HepG2 (cell line): ENCODE results near the gene EXOC3L4. TPM values are rescaled to one million over a fixed set of nuclear protein-coding genes. Genes with fewer than 3 reads are reported as not detected.
A peak's percentile ranks its signal among the peaks of the same experiment; 100 is the strongest.

Experiments used
- ATF4 ChIP-seq, 2 experiments: fragments of 450-650 bp in 1 of 2; sonication (generic) in 1 of 2; formaldehyde crosslinking; IDR thresholded peaks; 2 replicates each; pipeline versions ENCODE4 v1.5.0 to v1.8.0; 2020 to 2022; ENCODE audit warnings: mild to moderate bottlenecking in 1 of 2, missing genetic modification reagents in 1 of 2
- DNMT1 ChIP-seq: sonication (generic); formaldehyde crosslinking; IDR thresholded peaks from 2 replicates; pipeline ENCODE4 v1.5.1; 2020; ENCODE audit warnings: mild to moderate bottlenecking, missing genetic modification reagents
- FIP1L1 ChIP-seq: fragments of 200-400 bp; formaldehyde crosslinking; IDR thresholded peaks from 2 replicates; pipeline ENCODE4 v1.6.1; 2018; ENCODE audit warnings: low read depth, mild to moderate bottlenecking, low read length, moderate library complexity, borderline replicate concordance; ENCODE audit not compliant: insufficient read depth
- HNRNPL ChIP-seq: fragments of 200-400 bp; formaldehyde crosslinking; IDR thresholded peaks from 2 replicates; pipeline ENCODE4 v1.6.1; 2017; ENCODE audit warnings: mild to moderate bottlenecking, low read depth, low read length
- KDM4B ChIP-seq: sonication (generic); formaldehyde crosslinking; IDR thresholded peaks from 2 replicates; pipeline ENCODE4 v1.4.0; 2020; ENCODE audit warnings: missing genetic modification reagents
- MAX ChIP-seq: IDR thresholded peaks from 2 replicates; pipeline ENCODE4 v1.6.1; 2012; ENCODE audit warnings: inconsistent platforms
- MED8 ChIP-seq: sonication (generic); formaldehyde crosslinking; IDR thresholded peaks from 2 replicates; pipeline ENCODE4 v1.8.1; 2023; ENCODE audit warnings: mild to moderate bottlenecking, missing genetic modification reagents; ENCODE audit not compliant: insufficient replicate concordance
- NFIB ChIP-seq: sonication (generic); formaldehyde crosslinking; IDR thresholded peaks from 2 replicates; pipeline ENCODE4 v1.9.0; 2021; ENCODE audit warnings: missing genetic modification reagents, mild to moderate bottlenecking, borderline replicate concordance
- NR2F2 ChIP-seq: IDR thresholded peaks from 2 replicates; pipeline ENCODE4 v1.6.1; 2012; ENCODE audit warnings: low read depth, inconsistent platforms, borderline replicate concordance
- PRPF4 ChIP-seq: fragments of 200-400 bp; formaldehyde crosslinking; IDR thresholded peaks from 2 replicates; pipeline ENCODE4 v1.6.1; 2016; ENCODE audit warnings: low read length, low read depth; ENCODE audit not compliant: poor library complexity, severe bottlenecking
- RBM22 ChIP-seq: fragments of 200-400 bp; formaldehyde crosslinking; optimal IDR thresholded peaks from 2 replicates; pipeline ENCODE3; 2017; ENCODE audit warnings: mild to moderate bottlenecking, low read length, moderate library complexity
- TFAP4 ChIP-seq: sonication (generic); IDR thresholded peaks from 2 replicates; pipeline ENCODE4 v1.6.1; 2016; ENCODE audit warnings: low read depth, borderline replicate concordance
- TP53 ChIP-seq: sonication (generic); formaldehyde crosslinking; conservative IDR thresholded peaks from 2 replicates; pipeline ENCODE4 v1.4.0; 2020; ENCODE audit warnings: missing genetic modification reagents
- ZNF260 ChIP-seq: sonication (generic); formaldehyde crosslinking; IDR thresholded peaks from 2 replicates; pipeline ENCODE4 v1.4.0; 2020; ENCODE audit warnings: missing genetic modification reagents, low read depth, mild to moderate bottlenecking, borderline replicate concordance
- ZNF30 ChIP-seq: sonication (generic); formaldehyde crosslinking; IDR thresholded peaks from 2 replicates; pipeline ENCODE4 v1.5.0; 2020; ENCODE audit warnings: mild to moderate bottlenecking, missing genetic modification reagents
- ZNF333 ChIP-seq: sonication (generic); formaldehyde crosslinking; IDR thresholded peaks from 2 replicates; pipeline ENCODE4 v1.4.0; 2020; ENCODE audit warnings: mild to moderate bottlenecking, missing genetic modification reagents, borderline replicate concordance
- ZNF468 ChIP-seq: sonication (generic); formaldehyde crosslinking; IDR thresholded peaks from 2 replicates; pipeline ENCODE4 v1.8.0; 2022; ENCODE audit warnings: mild to moderate bottlenecking, moderate library complexity, missing genetic modification reagents
- ZNF609 ChIP-seq: sonication (generic); formaldehyde crosslinking; IDR thresholded peaks from 2 replicates; pipeline ENCODE4 v1.4.0; 2020; ENCODE audit warnings: mild to moderate bottlenecking, missing genetic modification reagents, borderline replicate concordance
- ZNF713 ChIP-seq: sonication (generic); formaldehyde crosslinking; IDR thresholded peaks from 2 replicates; pipeline ENCODE4 v1.4.0; 2020; ENCODE audit warnings: mild to moderate bottlenecking, missing genetic modification reagents
- ZXDC ChIP-seq: sonication (generic); formaldehyde crosslinking; IDR thresholded peaks from 2 replicates; pipeline ENCODE4 v1.5.0; 2020; ENCODE audit warnings: mild to moderate bottlenecking, missing genetic modification reagents
- polyA plus RNA-seq, 8 experiments: library from polyadenylated mRNA; depleted of rRNA in 3 of 8; stranded (reverse) in 7 of 8; unstranded in 1 of 8; fragments of >200 nt; fragmentation: Illumina TruSeq in 4 of 8; extraction: Trizol in 4 of 8; gene quantifications; 2 replicates each; pipeline versions ENCODE4 v1.2.1 to v1.2.3, GENCODE V29; 2011 to 2016; ENCODE audit warnings: low read depth in 4 of 8, missing spikeins in 1 of 8, mixed read lengths in 1 of 8; ENCODE audit not compliant: insufficient read depth in 1 of 8
- total RNA-seq, 5 experiments: library from RNA; depleted of rRNA; stranded (reverse); fragments of >200 nt; fragmentation: Illumina TruSeq; extraction: Trizol; gene quantifications; 2 replicates each; pipeline ENCODE4 v1.2.3, GENCODE V29; 2016; ENCODE audit warnings: low read depth in 1 of 5

The EXOC3L4 gene
- total and polyA plus RNA-seq, 2 of the 13 experiments (the other 11 are each of a cell fraction or from before 2014, with no cell fraction given): 11.8 to 27.0 TPM

GRCh38 chr14:103113774-103114173 lies 19.2 kb downstream of the EXOC3L4 start (continued):
- no peak for TF ChIP-seq ZNF609
- no peak for TF ChIP-seq NR2F2
- no peak for TF ChIP-seq ZNF713
- TF ChIP-seq ZXDC (CRISPR knock-in tag): no peak
- no peak for TF ChIP-seq DNMT1 (CRISPR knock-in tag)
- no peak for TF ChIP-seq FIP1L1
- no peak for TF ChIP-seq HNRNPL
- TF ChIP-seq NFIB (CRISPR knock-in tag): no peak
- TF ChIP-seq ZNF468 (CRISPR knock-in tag): no peak
- no peak for TF ChIP-seq PRPF4
- no peak for TF ChIP-seq ZNF260 (CRISPR knock-in tag)
- no peak for TF ChIP-seq ZNF30 (CRISPR knock-in tag)
- no peak for TF ChIP-seq RBM22
- TF ChIP-seq ZNF333 (CRISPR knock-in tag): 0 out of 2 replicates have a peak, but pooled peaks have one; percentile 67
- no peak for TF ChIP-seq MAX
- no peak for TF ChIP-seq TP53 (CRISPR knock-in tag)
- TF ChIP-seq ATF4 (CRISPR knock-in tag; IDR thresholded peaks at IDR 0.05): no peak
- no peak for TF ChIP-seq KDM4B (CRISPR knock-in tag)
- no peak for TF ChIP-seq MED8 (CRISPR knock-in tag)
- no peak for TF ChIP-seq TFAP4
